ENCODE data around the gene MDK. TPM values are rescaled to one million over a fixed set of nuclear protein-coding genes. Genes with fewer than 3 reads are reported as not detected.

The MDK gene
- total and polyA plus RNA-seq, 2 of the 13 experiments (the other 11 are each of a cell fraction or from before 2014, with no cell fraction given): 312 to 407 TPM

DNA sequence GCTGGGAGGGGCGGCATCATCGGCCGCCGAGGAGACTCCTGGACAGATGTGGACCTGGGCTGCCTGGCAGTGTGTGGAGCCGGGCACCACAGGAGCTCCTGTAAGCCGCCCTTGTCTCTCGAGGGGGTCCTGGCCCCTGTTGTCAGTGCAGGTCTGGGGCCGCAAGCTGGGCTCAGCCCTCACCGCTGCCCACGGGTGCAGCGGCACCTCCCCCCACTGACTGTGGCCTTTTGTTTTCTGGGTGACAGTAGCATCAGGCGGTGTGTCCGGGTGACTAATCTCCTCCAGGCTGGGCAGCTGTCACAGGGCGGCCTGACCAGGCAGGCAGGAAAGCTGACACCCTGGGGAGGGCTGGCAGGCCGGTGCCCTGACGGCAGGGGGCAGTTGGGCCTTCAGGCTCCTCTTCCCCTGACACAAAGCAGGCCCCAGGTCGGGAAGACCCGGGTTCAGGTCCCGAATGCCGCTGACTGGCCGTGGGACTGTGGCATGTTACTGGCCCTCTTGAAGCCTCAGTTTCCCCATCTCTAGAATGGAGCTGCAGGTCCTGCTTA is 17.9 kb upstream of the MDK start (continued):
- TF ChIP-seq, protein P1, sequence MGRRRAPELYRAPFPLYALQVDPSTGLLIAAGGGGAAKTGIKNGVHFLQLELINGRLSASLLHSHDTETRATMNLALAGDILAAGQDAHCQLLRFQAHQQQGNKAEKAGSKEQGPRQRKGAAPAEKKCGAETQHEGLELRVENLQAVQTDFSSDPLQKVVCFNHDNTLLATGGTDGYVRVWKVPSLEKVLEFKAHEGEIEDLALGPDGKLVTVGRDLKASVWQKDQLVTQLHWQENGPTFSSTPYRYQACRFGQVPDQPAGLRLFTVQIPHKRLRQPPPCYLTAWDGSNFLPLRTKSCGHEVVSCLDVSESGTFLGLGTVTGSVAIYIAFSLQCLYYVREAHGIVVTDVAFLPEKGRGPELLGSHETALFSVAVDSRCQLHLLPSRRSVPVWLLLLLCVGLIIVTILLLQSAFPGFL (CRISPR knock-in tag; IDR thresholded peaks at IDR 0.05): no peak
- TF ChIP-seq ZNF670 (CRISPR knock-in tag; IDR thresholded peaks at IDR 0.05; ENCODE audit: borderline replicate concordance): no peak
- peak; percentile 56 for TF ChIP-seq ZNF629 (CRISPR knock-in tag; conservative IDR thresholded peaks at IDR 0.05)
- TF ChIP-seq ZFP36L2 (CRISPR knock-in tag; IDR thresholded peaks at IDR 0.05): no peak
- TF ChIP-seq, protein P2, sequence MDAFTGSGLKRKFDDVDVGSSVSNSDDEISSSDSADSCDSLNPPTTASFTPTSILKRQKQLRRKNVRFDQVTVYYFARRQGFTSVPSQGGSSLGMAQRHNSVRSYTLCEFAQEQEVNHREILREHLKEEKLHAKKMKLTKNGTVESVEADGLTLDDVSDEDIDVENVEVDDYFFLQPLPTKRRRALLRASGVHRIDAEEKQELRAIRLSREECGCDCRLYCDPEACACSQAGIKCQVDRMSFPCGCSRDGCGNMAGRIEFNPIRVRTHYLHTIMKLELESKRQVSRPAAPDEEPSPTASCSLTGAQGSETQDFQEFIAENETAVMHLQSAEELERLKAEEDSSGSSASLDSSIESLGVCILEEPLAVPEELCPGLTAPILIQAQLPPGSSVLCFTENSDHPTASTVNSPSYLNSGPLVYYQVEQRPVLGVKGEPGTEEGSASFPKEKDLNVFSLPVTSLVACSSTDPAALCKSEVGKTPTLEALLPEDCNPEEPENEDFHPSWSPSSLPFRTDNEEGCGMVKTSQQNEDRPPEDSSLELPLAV (CRISPR knock-in tag; conservative IDR thresholded peaks at IDR 0.05; ENCODE audit: low read depth): no peak
- TF ChIP-seq, protein P3, sequence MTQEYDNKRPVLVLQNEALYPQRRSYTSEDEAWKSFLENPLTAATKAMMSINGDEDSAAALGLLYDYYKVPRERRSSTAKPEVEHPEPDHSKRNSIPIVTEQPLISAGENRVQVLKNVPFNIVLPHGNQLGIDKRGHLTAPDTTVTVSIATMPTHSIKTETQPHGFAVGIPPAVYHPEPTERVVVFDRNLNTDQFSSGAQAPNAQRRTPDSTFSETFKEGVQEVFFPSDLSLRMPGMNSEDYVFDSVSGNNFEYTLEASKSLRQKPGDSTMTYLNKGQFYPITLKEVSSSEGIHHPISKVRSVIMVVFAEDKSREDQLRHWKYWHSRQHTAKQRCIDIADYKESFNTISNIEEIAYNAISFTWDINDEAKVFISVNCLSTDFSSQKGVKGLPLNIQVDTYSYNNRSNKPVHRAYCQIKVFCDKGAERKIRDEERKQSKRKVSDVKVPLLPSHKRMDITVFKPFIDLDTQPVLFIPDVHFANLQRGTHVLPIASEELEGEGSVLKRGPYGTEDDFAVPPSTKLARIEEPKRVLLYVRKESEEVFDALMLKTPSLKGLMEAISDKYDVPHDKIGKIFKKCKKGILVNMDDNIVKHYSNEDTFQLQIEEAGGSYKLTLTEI (CRISPR knock-in tag; conservative IDR thresholded peaks at IDR 0.05): no peak
- no peak for TF ChIP-seq GLI4 (CRISPR knock-in tag; IDR thresholded peaks at IDR 0.05; ENCODE audit: borderline replicate concordance)
- TF ChIP-seq KDM1A (CRISPR knock-in tag; IDR thresholded peaks at IDR 0.05): no peak
- TF ChIP-seq AHR (CRISPR knock-in tag; IDR thresholded peaks at IDR 0.05): no peak
- TF ChIP-seq FOXK1 (CRISPR knock-in tag; IDR thresholded peaks at IDR 0.05; ENCODE audit: borderline replicate concordance, low read depth): no peak
- no peak for TF ChIP-seq RELA (CRISPR knock-in tag; IDR thresholded peaks at IDR 0.05)
- TF ChIP-seq DNMT3B (CRISPR knock-in tag; conservative IDR thresholded peaks at IDR 0.05): no peak

Measured in HepG2 (cell line).